Stimulated activated CD4-positive, alpha-beta T cell treated with anti-CD3 and anti-CD28 coated beads, Interleukin-4, amount 100 ng/mL, for 4 hours (primary cell): ENCODE results near the gene HSD17B1.
"Not testable (repeated sequence)": the region's sequence is repeated elsewhere in the genome, so short reads cannot be mapped to it uniquely, and the experiment has no call there.

Experiments
- DNase-seq, 2 experiments: peaks; one replicate each; pipeline ENCODE4 v3.0.0-alpha.2; 2020

Gene HSD17B1

DNA sequence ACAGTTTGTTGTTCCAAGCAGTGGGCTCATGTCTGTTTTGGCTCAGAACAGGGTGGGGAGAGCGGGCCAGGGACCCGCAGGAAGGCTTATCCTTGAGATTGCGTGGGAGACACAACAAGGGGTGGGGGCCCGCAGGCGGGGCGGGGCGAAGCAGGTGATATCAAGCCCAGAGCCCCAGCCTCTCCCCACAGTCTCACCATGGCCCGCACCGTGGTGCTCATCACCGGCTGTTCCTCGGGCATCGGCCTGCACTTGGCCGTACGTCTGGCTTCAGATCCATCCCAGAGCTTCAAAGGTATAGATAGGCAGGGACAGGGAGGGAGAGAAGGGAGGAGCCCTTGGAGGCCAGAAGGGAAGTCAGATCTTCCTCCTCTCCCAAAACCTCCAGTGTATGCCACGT, at the start of gene HSD17B1:
TSS of gene HSD17B1 (plus strand) at position 188 of the 400 bp plus-strand sequence. CDS start at position 199, 11 bp downstream.
- DNase-seq = not testable (repeated sequence)

DNA sequence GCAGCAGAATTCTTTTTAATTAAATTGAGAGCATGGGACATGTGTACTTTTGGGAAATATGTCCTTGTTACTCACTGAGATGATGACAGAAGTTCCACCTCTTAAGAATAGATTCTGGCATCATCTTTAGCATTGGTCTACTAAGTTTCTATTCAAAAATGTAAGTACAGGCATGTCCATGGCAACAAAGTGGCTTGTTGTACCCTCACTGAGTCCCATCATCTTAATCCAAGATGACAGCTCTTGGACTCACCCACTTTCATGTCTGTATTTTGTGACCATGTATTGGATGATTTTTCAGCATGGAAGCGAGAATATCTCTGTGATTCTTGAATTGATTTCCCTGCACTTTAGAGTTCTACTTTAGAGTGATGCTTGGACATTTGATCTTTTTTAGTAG, 49.8 kb upstream of the HSD17B1 start:
- no peak for DNase-seq

DNA sequence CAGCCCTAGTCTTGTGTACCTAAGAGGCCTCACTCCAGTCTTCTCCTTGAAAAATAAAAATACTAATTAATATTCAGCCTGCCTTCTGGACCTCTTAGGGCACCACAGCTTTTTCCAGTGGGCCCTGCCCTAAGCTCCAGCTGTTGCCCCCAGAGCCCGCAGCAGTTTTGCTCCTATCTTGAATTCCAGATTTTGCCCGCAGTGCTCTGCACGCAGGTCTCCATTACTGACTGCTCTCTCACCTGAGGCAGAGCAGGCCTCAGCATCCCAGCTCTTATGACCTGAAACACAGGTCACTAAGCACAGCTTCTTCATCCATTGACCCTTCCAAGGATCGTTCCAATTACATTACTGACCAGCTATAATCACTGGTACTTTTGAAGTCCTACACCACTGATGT, 45.1 kb upstream of the HSD17B1 start:
- DNase-seq = no peak

DNA sequence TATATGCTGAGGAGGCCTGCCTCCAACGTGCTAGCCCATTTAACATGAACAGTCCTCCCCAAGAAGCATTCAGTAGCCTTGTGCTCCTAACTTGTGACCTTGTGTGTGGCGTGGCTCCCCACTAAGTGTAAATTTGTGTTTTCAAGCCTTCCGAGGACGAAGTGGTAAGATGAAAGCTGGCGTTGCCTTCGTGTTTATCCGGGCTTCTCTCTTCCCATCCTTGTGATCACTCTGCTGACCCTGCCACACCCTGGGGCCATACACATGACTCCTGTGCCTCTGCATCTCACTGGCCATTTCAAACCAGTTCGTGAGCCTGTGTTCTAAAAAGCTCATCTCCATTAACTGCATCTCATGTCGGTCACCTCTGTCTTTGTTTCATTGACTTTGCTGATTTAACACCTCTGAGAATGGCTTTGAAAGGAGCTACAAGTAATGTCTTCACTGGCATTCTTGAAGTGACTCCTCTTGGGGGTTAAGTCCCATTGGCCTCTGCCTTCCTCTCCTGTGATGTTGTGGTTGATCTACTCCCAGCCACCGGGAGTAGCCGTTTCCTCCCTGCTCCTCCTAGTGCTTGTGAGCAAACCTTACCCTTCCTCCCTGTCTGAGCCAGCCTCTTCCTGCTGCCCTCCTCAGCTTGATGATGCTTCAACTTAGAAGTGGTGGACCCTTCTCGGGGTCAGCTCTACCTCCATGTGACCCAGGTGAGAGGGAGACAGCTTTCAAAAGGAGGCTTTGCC, 44.1 kb upstream of the HSD17B1 start:
- no peak for DNase-seq

- no peak for DNase-seq
Measured at GRCh38 chr17:42509409-42509808, 43.3 kb upstream of the HSD17B1 start.

- no peak for DNase-seq
Measured at GRCh38 chr17:42509841-42510240, 42.9 kb upstream of the HSD17B1 start.

GRCh38 chr17:42512246-42512645, 40.5 kb upstream of the HSD17B1 start:
- DNase-seq = no peak

- DNase-seq = no peak
Measured at GRCh38 chr17:42512733-42513251, 39.9 kb upstream of the HSD17B1 start.

GRCh38 chr17:42513686-42514085, 39.0 kb upstream of the HSD17B1 start:
- no peak for DNase-seq

DNA sequence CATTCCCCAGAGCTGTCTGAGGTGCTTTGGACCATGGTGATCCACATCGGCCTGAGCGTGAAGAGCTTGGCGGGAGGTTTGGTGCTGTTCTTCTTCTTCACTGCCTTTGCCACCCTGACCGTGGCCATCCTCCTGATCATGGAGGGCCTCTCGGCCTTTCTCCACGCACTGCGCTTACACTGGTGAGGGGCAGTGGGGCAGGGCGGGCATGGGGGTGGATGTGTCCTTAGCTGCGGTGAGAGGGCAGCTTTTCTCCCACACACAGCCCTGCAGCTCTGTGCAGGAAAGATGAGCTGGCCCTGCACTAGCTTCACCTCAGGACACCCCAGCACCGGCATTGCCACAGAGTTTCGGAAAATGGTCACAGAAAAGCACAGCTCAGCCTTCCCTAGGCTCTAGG, 38.4 kb upstream of the HSD17B1 start:
- DNase-seq = no peak

DNA sequence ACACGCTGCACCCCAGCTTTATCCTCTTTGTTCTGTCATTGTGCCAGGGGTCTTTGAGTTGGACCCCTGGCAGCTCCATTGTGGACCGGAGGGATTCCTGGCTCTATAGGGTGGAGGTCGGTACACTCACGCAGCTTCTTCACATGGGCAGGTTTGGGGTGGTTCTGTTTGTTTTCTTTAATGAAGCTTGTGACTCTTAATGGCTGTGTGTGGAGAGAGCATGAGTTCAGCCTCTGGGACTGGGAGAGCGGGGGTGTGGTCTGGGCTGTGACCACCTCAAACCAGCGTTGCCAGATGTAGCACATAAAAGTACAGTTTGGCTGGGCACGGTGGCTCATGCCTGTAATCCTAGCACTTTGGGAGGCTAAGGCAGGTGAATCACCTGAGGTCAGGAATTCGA, 37.9 kb upstream of the HSD17B1 start:
- no peak for DNase-seq

GRCh38 chr17:42517516-42517915, 35.2 kb upstream of the HSD17B1 start:
- peak; percentile 67 to 76 for DNase-seq

GRCh38 chr17:42518046-42518754, 34.5 kb upstream of the HSD17B1 start:
- DNase-seq = no peak

- no peak for DNase-seq
Measured at GRCh38 chr17:42518755-42519545, 33.8 kb upstream of the HSD17B1 start.

DNA sequence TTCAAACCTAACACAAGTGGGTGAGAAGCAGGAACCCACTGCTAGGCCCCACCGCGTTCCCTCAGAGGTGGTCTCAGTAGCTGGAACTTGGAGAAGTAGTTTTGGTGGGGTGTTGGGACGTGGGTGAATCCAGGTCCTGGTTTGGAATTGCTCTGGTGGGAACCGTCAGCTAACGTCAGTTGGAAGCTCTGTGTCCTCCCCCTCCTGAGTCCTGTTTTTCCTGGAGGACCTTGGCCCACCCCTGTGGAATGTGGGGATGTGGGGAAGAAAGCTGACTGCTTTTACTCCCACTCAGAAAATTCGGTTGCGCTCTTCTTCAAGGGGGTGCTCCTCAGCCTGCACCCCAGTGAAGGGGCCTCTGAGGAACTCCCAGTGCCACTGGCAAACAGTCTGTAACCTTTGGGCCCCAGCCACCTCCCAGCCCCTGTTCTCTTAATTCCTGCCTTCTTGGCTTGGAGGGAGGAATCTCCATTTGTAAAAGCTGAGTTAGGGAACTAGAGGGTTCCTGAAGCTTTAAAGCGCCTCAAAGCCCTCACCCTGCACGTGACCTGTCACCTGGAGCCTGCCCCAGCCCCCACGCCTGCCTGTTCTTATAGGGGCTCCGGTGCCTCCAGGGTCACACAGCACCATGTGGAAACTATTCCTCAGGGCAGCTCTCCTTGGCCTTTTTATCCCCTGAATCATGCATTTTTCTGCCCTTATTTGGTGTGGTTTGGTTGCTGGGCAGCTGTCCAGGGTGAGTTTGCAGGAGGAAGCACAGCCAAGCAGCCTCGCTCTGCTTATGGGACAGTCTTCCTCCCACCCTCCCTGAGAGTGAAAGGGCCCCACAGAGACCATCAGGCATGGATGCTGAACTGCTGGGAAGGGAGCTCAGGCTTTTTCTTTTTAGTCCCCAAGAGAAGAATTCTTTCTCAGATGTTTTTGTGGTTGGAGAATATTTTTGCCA, 32.9 kb upstream of the HSD17B1 start:
- DNase-seq = no peak

DNA sequence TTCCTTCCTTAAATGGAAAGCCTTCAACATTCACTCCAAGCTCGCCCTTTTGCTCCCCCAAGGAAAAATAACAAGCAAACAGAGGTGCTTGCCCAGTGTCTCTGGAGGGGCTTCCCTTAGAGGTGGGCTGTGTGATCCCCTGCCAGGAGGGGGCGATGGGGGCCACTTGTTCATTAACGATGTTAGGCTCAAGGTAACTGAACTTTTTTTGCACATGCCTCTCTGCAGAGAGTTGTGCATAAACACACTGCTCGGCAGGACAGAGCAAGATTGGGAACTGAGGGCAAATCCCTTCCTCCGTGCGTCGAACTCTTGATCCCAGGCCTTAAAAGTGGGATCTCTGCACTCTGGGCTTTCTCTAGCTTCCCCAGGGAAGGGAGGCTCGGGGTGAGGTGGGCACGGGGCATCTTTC, 32.2 kb upstream of the HSD17B1 start:
- no peak for DNase-seq

- no peak for DNase-seq
Measured at GRCh38 chr17:42521036-42521435, 31.7 kb upstream of the HSD17B1 start.

GRCh38 chr17:42521666-42522262, 31.0 kb upstream of the HSD17B1 start:
- DNase-seq = no peak

- no peak for DNase-seq
Measured at GRCh38 chr17:42522263-42522790, 30.4 kb upstream of the HSD17B1 start.

DNA sequence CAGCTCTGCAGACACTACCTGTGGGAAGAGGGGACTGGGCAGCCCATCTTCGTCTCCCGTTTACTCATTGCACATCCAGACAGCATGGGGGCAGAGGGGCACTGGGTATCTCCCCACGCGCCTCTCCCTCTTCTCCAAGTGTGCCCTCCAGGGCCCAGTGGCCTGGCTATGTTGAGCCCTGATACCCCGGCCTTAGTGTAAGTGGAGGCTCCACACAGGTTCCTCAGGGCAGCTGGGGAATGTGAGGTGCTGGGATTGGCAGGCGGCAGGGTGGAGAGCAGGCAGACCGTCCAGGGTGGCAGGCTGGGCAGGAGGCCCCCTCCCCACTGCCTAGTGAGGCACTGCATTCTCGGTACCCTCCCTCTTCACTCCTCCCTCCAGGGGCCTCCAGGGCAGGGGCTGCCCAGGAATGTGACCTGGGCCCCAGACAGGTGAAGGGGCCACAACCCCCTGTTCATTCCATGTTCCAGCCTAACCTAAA, 29.9 kb upstream of the HSD17B1 start:
- DNase-seq = no peak

DNA sequence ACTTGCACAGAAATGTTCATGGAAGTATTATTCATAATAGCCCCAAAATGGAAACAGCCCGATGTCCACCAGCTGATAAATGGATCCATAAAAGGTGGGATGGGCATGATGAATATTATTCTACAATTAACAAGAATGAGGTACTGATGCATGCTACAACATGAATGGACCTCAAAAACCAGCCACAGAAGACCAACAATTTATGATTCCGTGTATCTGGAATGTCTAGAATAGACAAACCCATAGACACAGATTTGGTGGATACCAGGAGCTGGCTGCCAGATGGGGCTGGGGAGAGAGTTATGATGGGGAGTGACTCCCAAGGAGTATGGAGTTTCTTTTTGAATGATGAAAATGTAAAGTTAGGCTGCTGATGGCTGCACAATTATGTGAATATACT, 27.5 kb upstream of the HSD17B1 start:
- no peak for DNase-seq
